Right renal cortex interstitium (tissue), 3 donors: ENCODE data around the gene TSEN54. TPM values are rescaled to one million over a fixed set of nuclear protein-coding genes. Genes with fewer than 3 reads are reported as not detected.
"Not testable (repeated sequence)": the region's sequence is repeated elsewhere in the genome, so short reads cannot be mapped to it uniquely, and the experiment has no call there.

ENCODE experiments used
- DNase-seq, 3 donors: peaks; one replicate each; pipeline ENCODE4 v3.0.0-alpha.2; 2013; ENCODE audit warnings: low read depth in 3 of 3, low spot score in 2 of 3
- polyA plus RNA-seq, 3 donors: library from polyadenylated mRNA; unstranded; fragments of 120-200 nt; gene quantifications; one replicate each; pipeline ENCODE4 v1.2.1, GENCODE V29; 2013; ENCODE audit not compliant: insufficient read length in 3 of 3

TSEN54 gene
- 10 to 100 TPM; 36.2 to 43.6 (median 43.2) TPM for polyA plus RNA-seq

GRCh38 chr17:75516255-75516618 is at the start of gene TSEN54:
Gene TSEN54 (plus strand): TSS chr17:75516528. CDS start chr17:75516561, 33 bp downstream.
- DNase-seq: peak in 2 of 3 donors; percentile 70 to 82

- no peak for DNase-seq
Measured at GRCh38 chr17:75468291-75468754, 48.0 kb upstream of the TSEN54 start.

- DNase-seq: no peak
Measured at GRCh38 chr17:75468779-75469373, 47.5 kb upstream of the TSEN54 start.

GRCh38 chr17:75471207-75471606 is 45.1 kb upstream of the TSEN54 start:
- DNase-seq: no peak

GRCh38 chr17:75472119-75472518 is 44.2 kb upstream of the TSEN54 start:
- no peak for DNase-seq

- DNase-seq: no peak
Measured at GRCh38 chr17:75473246-75473645, 43.1 kb upstream of the TSEN54 start.

- DNase-seq: no peak
Measured at GRCh38 chr17:75474736-75475135, 41.6 kb upstream of the TSEN54 start.

GRCh38 chr17:75475144-75475835 is 41.0 kb upstream of the TSEN54 start:
- DNase-seq: no peak

- DNase-seq: peak in 1 of 3 donors; percentile 43
Measured at GRCh38 chr17:75475851-75476250, 40.5 kb upstream of the TSEN54 start.

GRCh38 chr17:75476271-75476671 is 40.1 kb upstream of the TSEN54 start:
- no peak for DNase-seq

GRCh38 chr17:75476752-75477489 is 39.4 kb upstream of the TSEN54 start:
- no peak for DNase-seq

GRCh38 chr17:75477490-75477862 is 38.9 kb upstream of the TSEN54 start:
- DNase-seq: not testable (repeated sequence)

- DNase-seq: no peak
Measured at GRCh38 chr17:75478508-75478907, 37.8 kb upstream of the TSEN54 start.

- no peak for DNase-seq
Measured at GRCh38 chr17:75480281-75480680, 36.0 kb upstream of the TSEN54 start.

- no peak for DNase-seq
Measured at GRCh38 chr17:75481194-75482068, 34.9 kb upstream of the TSEN54 start.

- no peak for DNase-seq
Measured at GRCh38 chr17:75482098-75482942, 34.0 kb upstream of the TSEN54 start.

GRCh38 chr17:75485688-75486087 is 30.6 kb upstream of the TSEN54 start:
- no peak for DNase-seq

- DNase-seq: no peak
Measured at GRCh38 chr17:75486151-75486550, 30.2 kb upstream of the TSEN54 start.

GRCh38 chr17:75486951-75487350 is 29.4 kb upstream of the TSEN54 start:
- no peak for DNase-seq
